Measurements from ENCODE around the gene CYTH2.
A peak's percentile ranks its signal among the peaks of the same experiment; 100 is the strongest.

Gene CYTH2

GRCh38 chr19:48469289-48469881 lies at the start of gene CYTH2:
CYTH2 (plus strand) TSS chr19:48469369; CDS start chr19:48469508, 139 bp downstream.
- no peak for DNase-seq (ENCODE audit: low spot score)

GRCh38 chr19:48421548-48421947 lies 47.6 kb upstream of the CYTH2 start:
- DNase-seq (ENCODE audit: low spot score): no peak

- DNase-seq (ENCODE audit: low spot score): no peak
Observed at GRCh38 chr19:48424694-48425219, 44.4 kb upstream of the CYTH2 start.

- DNase-seq (ENCODE audit: low spot score): no peak
Observed at GRCh38 chr19:48428670-48429069, 40.5 kb upstream of the CYTH2 start.

GRCh38 chr19:48433337-48433736 lies 35.8 kb upstream of the CYTH2 start:
- DNase-seq (ENCODE audit: low spot score): no peak

GRCh38 chr19:48436586-48436985 lies 32.6 kb upstream of the CYTH2 start:
- DNase-seq (ENCODE audit: low spot score): no peak

GRCh38 chr19:48441360-48442050 lies 27.7 kb upstream of the CYTH2 start:
- no peak for DNase-seq (ENCODE audit: low spot score)

- no peak for DNase-seq (ENCODE audit: low spot score)
Observed at GRCh38 chr19:48442116-48443035, 26.8 kb upstream of the CYTH2 start.

GRCh38 chr19:48443256-48443655 lies 25.9 kb upstream of the CYTH2 start:
- DNase-seq (ENCODE audit: low spot score): no peak

GRCh38 chr19:48443731-48444128 lies 25.4 kb upstream of the CYTH2 start:
- no peak for DNase-seq (ENCODE audit: low spot score)

- no peak for DNase-seq (ENCODE audit: low spot score)
Observed at GRCh38 chr19:48444129-48444935, 24.8 kb upstream of the CYTH2 start.

GRCh38 chr19:48444936-48445200 lies 24.3 kb upstream of the CYTH2 start:
- no peak for DNase-seq (ENCODE audit: low spot score)

GRCh38 chr19:48445256-48445605 lies 23.9 kb upstream of the CYTH2 start:
- DNase-seq (ENCODE audit: low spot score): peak; percentile 78

GRCh38 chr19:48445606-48446481 lies 23.3 kb upstream of the CYTH2 start, which contains the start of gene GRWD1:
GRWD1 (plus strand) TSS chr19:48445983; CDS start chr19:48446006, 23 bp downstream.
- DNase-seq (ENCODE audit: low spot score): peak; percentile 95

- no peak for DNase-seq (ENCODE audit: low spot score)
Observed at GRCh38 chr19:48446579-48446978, 22.6 kb upstream of the CYTH2 start.

GRCh38 chr19:48448563-48448962 lies 20.6 kb upstream of the CYTH2 start:
- DNase-seq (ENCODE audit: low spot score): no peak

- DNase-seq (ENCODE audit: low spot score): no peak
Observed at GRCh38 chr19:48450441-48450840, 18.7 kb upstream of the CYTH2 start.

GRCh38 chr19:48450863-48451262 lies 18.3 kb upstream of the CYTH2 start:
- DNase-seq (ENCODE audit: low spot score): no peak

GRCh38 chr19:48451624-48452023 lies 17.5 kb upstream of the CYTH2 start:
- no peak for DNase-seq (ENCODE audit: low spot score)

GRCh38 chr19:48452289-48453190 lies 16.6 kb upstream of the CYTH2 start:
- no peak for DNase-seq (ENCODE audit: low spot score)

Data from hematopoietic multipotent progenitor cell treated with erythropoietin and hydrocortisone succinate and interleukin-3 and kit ligand, for 17 days (in vitro differentiated cells).